Breast epithelium (tissue), 4 donors: ENCODE data around the gene CELA1. TPM values are rescaled to one million over a fixed set of nuclear protein-coding genes. Genes with fewer than 3 reads are reported as not detected.

Experiments
- DNase-seq, 2 donors: peaks; one replicate each; pipeline ENCODE4 v3.0.0-alpha.2; 2019; ENCODE audit warnings: low spot score in 2 of 2
- H3K27ac ChIP-seq, 2 donors: fragments of 200-600 bp; sonication (generic) in 1 of 2; one replicate each; pipeline ENCODE4 v1.5.1; 2016 to 2019; ENCODE audit warnings: mild to moderate bottlenecking in 1 of 2
- H3K27me3 ChIP-seq, 2 donors: fragments of 200-600 bp; sonication (generic) in 1 of 2; one replicate each; pipeline versions ENCODE4 v1.5.1 to v1.6.0; 2017 to 2019; ENCODE audit warnings: control low read depth in 1 of 2, mild to moderate bottlenecking in 1 of 2
- H3K36me3 ChIP-seq: fragments of 200-600 bp; one replicate; pipeline ENCODE4 v1.5.1; 2019
- H3K4me1 ChIP-seq, 2 donors: fragments of 200-600 bp; sonication (generic); one replicate each; pipeline ENCODE4 v1.5.1; 2016 to 2019; ENCODE audit warnings: control low read depth in 1 of 2
- H3K4me3 ChIP-seq, 3 donors: fragments of 200-600 bp; sonication (generic); 1 replicate in 2 of 3; 2 replicates in 1 of 3; pipeline ENCODE4 v1.5.1; 2016 to 2019; ENCODE audit warnings: mild to moderate bottlenecking in 3 of 3, moderate library complexity in 2 of 3
- H3K9me3 ChIP-seq, 2 donors: fragments of 200-600 bp; sonication (generic) in 1 of 2; one replicate each; pipeline ENCODE4 v1.5.1; 2016 to 2019; ENCODE audit warnings: control low read depth in 1 of 2
- CTCF ChIP-seq, 3 donors: fragments of 450-650 bp; IDR thresholded peaks; one replicate each; pipeline ENCODE4 v1.5.1; 2016 to 2017; ENCODE audit warnings: antibody characterized with exemption in 3 of 3, mild to moderate bottlenecking in 3 of 3, moderate library complexity in 3 of 3
- POLR2A ChIP-seq: fragments of 450-650 bp; IDR thresholded peaks from one replicate; pipeline ENCODE4 v1.6.1; 2016; ENCODE audit warnings: antibody characterized with exemption, mild to moderate bottlenecking, moderate library complexity
- POLR2AphosphoS5 ChIP-seq, 3 donors: sonication (generic); formaldehyde crosslinking; IDR thresholded peaks; one replicate each; pipeline ENCODE4 v1.6.1; 2017; ENCODE audit warnings: antibody characterized with exemption in 3 of 3
- intact Hi-C: fragments of 100-400 bp; cut with DNase I; formaldehyde crosslinking; loops from one replicate; pipeline ENCODE4 v1.15.1; 2023; ENCODE audit warnings: low total_unique reads
- total RNA-seq, 3 donors: library from RNA; depleted of rRNA; stranded (reverse); fragments of >200 nt; gene quantifications; one replicate each; pipeline ENCODE4 v1.1.0, GENCODE V29; 2016

CELA1 gene
- total RNA-seq, 3 donors from 2014 or later: not detected

DNA sequence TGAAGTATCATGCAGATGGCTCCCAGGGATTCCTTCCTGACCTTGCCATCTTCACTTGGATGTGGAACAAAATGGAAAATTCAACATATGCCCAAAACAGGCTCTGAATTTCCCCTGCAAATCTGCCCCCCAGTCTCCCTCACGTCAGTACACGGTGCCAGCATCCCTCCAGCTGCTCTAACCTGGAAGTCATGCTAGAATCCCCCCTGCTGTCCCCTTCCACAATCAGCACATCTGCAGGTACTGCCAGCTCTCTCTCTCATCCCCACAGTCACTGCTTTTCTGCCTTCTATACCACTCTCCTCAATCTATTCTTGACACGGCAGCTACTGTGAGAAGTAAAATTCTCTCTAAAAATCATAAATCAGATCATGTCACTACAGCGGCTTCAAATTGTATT is 23.1 kb upstream of the CELA1 start:
- no peaks in the 10 kb centered on the region for H3K36me3 ChIP-seq
- no peak for DNase-seq
- intact Hi-C loops: no loop called here
- H3K4me3 ChIP-seq: no peak overlapping the region
- no peak overlapping the region for H3K27ac ChIP-seq
- no peaks in the 10 kb centered on the region for H3K9me3 ChIP-seq
- no peaks in the 10 kb centered on the region for H3K27me3 ChIP-seq
- no peaks in the 10 kb centered on the region for H3K4me1 ChIP-seq
- TF ChIP-seq POLR2AphosphoS5 (IDR thresholded peaks at IDR 0.05): no peak

GRCh38 chr12:51368640-51369517 is 22.4 kb upstream of the CELA1 start:
- Histone ChIP-seq H3K4me1 (no peaks in the 10 kb centered on the region), H3K27me3 (no peaks in the 10 kb centered on the region), H3K27ac (no peak overlapping the region), H3K9me3 (no peaks in the 10 kb centered on the region), H3K4me3 (no peak overlapping the region), H3K36me3 (no peaks in the 10 kb centered on the region)
- no peak for DNase-seq
- no peak for TF ChIP-seq CTCF (IDR thresholded peaks at IDR 0.05)
- intact Hi-C loops: no loop called here

DNA sequence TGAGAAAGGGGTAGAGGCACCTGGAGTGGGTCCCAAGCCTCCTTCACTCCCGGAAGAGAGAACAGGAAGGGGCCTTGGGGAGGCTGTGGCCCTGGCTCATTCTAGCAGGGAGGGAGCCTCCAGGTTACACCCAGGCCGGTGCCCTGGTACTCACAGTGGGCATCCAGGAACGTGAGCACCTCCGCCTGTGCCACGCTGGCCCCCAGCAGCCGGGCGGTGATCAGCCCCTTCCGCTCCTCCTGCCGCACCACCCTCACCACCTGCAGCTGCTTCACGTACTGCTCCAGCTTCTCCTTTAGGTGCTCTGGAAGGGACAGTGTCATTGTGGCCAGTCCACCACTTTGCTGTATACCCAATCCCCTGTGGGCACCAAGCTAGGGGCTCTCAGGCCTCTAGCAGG is 18.8 kb upstream of the CELA1 start:
- H3K27me3 ChIP-seq: no peaks in the 10 kb centered on the region
- no peaks in the 10 kb centered on the region for H3K4me1 ChIP-seq
- H3K4me3 ChIP-seq: no peak overlapping the region
- intact Hi-C loops: no loop called here
- no peak for DNase-seq
- H3K36me3 ChIP-seq: no peaks in the 10 kb centered on the region
- no peaks in the 10 kb centered on the region for H3K9me3 ChIP-seq
- TF ChIP-seq POLR2A (no peak), POLR2AphosphoS5 (IDR thresholded peaks at IDR 0.05) (no peak), CTCF (IDR thresholded peaks at IDR 0.05) (no peak)
- no peak overlapping the region for H3K27ac ChIP-seq

DNA sequence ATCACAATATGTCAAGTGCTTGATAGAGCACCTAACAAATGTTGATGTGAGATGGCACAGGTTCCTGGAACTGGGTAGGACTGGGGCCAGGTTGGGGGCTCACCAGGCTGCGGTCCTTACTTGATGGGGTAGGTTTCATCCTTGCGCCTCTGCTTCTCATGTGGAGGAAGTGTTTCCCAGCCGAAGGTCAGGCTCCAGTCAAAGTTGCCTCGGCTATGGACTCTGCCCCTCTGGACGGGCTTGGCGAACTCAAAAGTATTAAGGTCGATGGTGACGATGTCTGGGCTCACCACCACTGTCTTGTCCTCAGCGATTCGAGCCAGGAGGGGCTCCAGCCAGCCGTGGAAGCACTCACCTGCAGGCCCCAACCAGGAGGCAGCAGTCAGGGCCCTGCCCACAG is 17.5 kb upstream of the CELA1 start:
- intact Hi-C loops: no loop called here
- Histone ChIP-seq H3K4me3 (no peak overlapping the region), H3K36me3 (no peaks in the 10 kb centered on the region), H3K27ac (no peak overlapping the region), H3K27me3 (no peaks in the 10 kb centered on the region), H3K4me1 (no peaks in the 10 kb centered on the region), H3K9me3 (no peaks in the 10 kb centered on the region)
- no peak for DNase-seq
- TF ChIP-seq POLR2AphosphoS5 (IDR thresholded peaks at IDR 0.05) (no peak), POLR2A (no peak), CTCF (IDR thresholded peaks at IDR 0.05) (no peak)

DNA sequence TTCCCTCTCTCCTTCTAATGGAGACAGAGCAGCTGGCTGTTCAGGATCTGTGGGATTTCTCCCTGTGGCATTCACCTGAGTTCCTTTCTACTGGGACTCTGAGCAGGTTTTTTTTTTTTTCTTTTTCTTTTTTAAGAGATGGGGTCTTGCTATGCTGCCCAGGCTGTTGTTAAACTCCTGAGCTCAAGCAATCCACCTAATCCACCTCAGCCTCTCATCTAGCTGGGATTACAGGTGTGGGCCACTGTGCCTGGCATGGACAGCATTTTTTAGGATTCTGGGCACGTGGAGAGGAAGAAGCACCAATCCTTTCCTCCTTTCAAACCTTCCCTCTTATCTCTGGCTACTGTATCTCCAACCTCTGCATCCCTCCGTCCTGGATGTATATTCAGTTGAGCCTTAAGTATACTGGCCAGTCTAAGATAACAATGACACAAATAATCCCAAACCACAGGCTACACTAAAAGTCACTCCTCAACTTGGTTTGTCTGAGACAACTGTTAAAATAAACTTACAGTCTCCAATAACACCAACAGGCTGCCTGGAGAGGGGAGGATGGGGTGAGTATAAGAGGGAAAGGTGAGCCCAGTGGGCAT is 16.4 kb upstream of the CELA1 start:
- Histone ChIP-seq H3K27ac (no peak overlapping the region), H3K4me3 (no peak overlapping the region), H3K4me1 (no peaks in the 10 kb centered on the region), H3K36me3 (no peaks in the 10 kb centered on the region), H3K27me3 (no peaks in the 10 kb centered on the region), H3K9me3 (no peaks in the 10 kb centered on the region)
- no peak for DNase-seq
- TF ChIP-seq CTCF (IDR thresholded peaks at IDR 0.05): no peak
- intact Hi-C loops: no loop called here
